GM18502 (cell line): ENCODE results near the gene RAB26.
"Not testable (repeated sequence)": the region's sequence is repeated elsewhere in the genome, so short reads cannot be mapped to it uniquely, and the experiment has no call there.

ENCODE experiments used
- ATAC-seq: cut with Tn5 transposase; IDR thresholded peaks from one replicate; pipeline ENCODE4 v1.9.1; 2021; ENCODE audit warnings: mild to moderate bottlenecking; ENCODE audit not compliant: unreplicated experiment, poor library complexity

RAB26 gene

GRCh38 chr16:2115591-2115973 lies 32.8 kb upstream of the RAB26 start:
- no peak for ATAC-seq

- not testable (repeated sequence) for ATAC-seq
Observed at GRCh38 chr16:2116428-2116827, 32.0 kb upstream of the RAB26 start.

- ATAC-seq: not testable (repeated sequence)
Observed at GRCh38 chr16:2117341-2117740, 31.1 kb upstream of the RAB26 start.

DNA sequence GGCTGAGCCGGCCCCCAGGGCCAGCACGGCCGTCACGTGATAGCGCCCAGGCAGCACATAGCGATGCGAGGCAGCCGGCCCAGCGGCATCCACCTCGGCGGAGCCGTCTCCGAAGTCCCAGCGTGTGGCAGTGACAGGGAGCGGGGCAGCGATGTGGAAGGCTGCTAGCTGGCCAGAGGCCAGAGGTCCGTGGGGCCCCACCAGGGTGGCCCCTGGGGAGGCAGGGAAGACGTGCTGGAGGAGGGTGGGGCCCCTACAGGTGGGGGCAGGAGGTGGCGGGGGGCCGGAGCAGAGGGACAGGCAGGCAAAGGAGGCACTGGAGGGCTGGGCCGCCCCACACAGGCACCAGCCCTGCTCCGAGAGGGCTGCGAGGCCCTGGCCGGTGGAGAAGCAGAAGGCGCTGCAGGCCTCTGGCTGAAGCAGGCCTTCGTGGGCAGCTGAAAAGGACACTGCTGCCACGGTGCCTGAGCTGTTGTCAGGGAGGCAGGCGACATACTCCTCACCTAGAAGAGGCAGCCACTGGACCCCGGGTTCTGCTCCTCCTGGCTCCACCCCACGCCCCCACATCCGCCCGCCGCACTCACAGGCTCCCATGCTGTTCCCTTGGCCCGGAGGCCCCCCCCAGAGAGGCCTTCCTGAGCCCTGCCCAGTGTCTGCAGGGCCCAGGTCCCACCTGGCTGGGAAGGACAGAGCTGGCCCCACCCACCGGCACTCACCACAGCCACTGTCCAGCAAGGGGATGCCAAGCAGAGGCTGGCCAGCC lies 30.3 kb upstream of the RAB26 start:
- ATAC-seq: not testable (repeated sequence)

DNA sequence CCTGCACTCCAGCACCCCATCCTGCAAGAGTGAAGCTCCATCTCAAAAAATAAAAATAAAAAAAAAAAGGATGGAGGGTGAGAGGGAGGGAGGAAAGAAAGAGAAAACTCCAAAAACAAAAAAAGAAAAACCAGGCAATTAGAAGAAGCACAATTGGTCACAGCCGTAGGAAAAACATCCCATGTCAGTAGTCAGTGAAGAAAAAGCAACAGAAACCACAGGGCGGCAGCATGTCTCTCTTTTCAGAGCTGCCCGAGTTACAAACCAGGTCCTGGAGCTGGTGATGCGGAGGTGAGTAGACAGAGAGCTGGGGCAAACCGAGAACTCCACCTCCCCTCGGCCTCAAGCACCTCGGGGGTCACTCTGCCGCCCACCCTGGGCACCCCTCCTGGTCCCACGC lies 27.1 kb upstream of the RAB26 start:
- ATAC-seq: not testable (repeated sequence)

DNA sequence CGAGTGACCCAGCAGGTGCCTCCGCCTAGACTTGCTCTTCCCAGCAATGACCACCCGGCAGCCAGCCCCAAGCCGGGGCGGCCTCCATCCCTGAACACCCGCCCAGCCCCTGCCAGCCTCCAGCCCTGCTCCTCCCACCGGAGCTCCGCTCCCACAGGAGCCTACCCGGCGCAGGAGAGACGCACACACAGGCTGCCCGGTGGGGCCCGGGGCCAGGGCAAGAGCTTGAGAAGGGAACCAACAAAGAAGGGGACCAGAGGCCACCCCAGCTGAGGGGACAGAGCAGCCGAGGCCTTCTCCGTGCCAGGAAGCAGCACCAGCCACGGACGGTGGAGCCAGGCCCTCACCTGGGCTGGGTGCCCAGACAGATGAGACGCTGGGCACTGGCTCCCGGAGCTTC lies 26.6 kb upstream of the RAB26 start:
- no peak for ATAC-seq

GRCh38 chr16:2122429-2122828 lies 26.0 kb upstream of the RAB26 start:
- no peak for ATAC-seq

DNA sequence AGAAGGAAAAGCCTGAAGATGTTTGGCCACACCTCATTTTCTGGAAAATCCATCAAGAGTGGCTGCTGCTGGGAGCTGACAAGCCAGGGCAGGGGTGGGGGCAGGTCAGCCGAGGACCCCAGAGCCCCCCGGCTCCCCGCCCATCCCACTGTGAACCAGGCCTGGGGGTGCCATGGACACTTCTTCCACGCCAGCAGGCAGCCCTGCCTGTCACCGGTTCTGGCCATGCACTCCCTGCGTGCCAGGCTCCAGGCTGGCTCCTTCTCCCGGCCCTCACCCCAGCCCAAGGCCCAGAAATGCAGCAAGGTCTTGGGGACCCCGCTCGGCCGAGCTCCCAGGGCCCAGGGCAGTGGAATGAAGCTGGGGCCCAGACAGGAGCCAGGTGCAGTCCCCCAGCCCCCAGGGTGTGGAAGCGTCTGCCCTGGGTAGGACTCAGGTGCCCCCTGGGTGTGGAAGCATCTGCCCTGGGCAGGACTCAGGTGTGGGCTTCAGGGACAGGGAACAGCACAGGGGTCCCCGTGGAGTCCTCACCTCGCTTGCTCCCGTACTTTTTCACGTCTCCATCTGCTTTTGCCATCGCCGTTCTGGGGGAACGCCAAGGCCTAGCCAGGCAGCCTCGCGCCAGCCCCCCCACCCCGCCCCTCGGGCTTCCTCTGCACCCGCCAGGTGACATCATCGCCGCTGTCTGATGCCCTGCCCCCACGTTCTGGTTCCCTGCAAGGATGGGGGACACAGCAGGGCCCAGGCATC lies 25.3 kb upstream of the RAB26 start:
- ATAC-seq: not testable (repeated sequence)

GRCh38 chr16:2123706-2124376 lies 24.6 kb upstream of the RAB26 start:
- ATAC-seq: not testable (repeated sequence)

DNA sequence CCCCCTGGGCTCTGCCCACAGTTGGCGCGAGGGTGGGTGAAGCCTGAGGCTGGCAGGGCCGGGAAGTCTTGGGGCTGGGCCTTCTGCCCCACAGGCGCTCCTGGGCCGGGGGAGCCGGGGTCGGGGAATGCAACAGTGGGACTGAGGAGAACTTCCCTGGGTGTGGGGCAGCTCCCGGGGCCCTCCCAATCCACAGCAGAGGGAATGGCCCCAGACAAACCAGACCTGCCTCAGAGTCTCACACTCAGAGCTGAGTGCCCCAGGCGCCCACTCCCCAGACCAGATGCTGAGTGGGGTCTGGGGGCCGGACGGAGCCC lies 24.1 kb upstream of the RAB26 start:
- ATAC-seq: not testable (repeated sequence)

GRCh38 chr16:2124694-2125444 lies 23.6 kb upstream of the RAB26 start:
- not testable (repeated sequence) for ATAC-seq

- ATAC-seq: not testable (repeated sequence)
Observed at GRCh38 chr16:2125609-2126008, 22.8 kb upstream of the RAB26 start.

DNA sequence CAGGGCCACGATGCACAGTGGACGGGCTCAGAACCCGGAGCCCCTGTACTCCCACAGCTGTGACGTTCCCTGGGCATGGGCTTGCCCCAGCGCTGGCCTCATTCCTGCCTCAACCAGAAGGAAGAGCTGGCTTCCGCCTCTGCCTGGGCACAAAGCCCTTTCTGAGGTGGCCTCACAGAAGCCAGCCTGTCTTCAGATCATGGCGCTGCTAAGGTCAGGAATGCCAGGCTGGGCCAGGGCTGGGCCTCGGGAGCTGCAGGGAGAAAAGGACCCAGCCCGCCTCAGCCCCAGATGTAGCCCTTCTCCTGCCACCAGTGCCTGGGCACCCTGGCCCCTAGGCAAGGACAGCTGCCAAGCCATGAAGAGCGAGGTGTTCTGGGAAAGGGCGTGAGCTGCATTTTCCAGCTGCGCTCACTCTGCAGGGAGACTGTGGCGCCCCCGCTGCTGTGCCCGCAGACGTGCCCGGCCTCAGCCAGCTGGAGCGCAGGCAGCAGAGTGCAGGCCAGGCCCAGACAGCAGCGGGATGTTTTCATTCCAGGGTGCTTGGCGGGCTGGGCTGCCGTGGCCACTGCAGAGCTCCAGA lies 22.2 kb upstream of the RAB26 start:
- not testable (repeated sequence) for ATAC-seq

- ATAC-seq: not testable (repeated sequence)
Observed at GRCh38 chr16:2126928-2127556, 21.4 kb upstream of the RAB26 start.

DNA sequence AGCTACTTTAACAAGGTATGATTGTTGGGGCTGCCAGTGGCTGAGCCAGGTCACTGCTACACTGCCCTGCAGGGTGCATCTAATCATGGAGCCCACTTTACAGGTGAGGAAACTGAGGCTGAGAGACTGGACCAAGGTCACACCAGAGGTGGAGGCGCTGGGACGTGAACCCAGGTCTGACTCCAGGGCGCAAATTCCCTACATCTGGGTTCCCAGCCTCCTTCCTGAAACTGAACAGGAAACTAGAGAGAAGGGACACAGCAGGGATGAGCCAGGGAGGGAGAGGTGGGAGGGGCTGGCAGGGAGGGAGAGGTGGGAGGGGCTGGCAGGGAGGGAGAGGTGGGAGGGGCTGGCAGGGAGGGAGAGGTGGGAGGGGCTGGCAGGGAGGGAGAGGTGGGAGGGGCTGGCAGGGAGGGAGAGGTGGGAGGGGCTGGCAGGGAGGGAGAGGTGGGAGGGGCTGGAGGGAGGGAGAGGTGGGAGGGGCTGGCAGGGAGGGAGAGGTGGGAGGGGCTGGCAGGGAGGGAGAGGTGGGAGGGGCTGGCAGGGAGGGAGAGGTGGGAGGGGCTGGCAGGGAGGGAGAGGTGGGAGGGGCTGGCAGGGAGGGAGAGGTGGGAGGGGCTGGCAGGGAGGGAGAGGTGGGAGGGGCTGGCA lies 20.7 kb upstream of the RAB26 start:
- ATAC-seq: not testable (repeated sequence)

- ATAC-seq: not testable (repeated sequence)
Observed at GRCh38 chr16:2129251-2129650, 19.2 kb upstream of the RAB26 start.

GRCh38 chr16:2129890-2130447 lies 18.5 kb upstream of the RAB26 start:
- not testable (repeated sequence) for ATAC-seq

- ATAC-seq: not testable (repeated sequence)
Observed at GRCh38 chr16:2133797-2134196, 14.6 kb upstream of the RAB26 start.

DNA sequence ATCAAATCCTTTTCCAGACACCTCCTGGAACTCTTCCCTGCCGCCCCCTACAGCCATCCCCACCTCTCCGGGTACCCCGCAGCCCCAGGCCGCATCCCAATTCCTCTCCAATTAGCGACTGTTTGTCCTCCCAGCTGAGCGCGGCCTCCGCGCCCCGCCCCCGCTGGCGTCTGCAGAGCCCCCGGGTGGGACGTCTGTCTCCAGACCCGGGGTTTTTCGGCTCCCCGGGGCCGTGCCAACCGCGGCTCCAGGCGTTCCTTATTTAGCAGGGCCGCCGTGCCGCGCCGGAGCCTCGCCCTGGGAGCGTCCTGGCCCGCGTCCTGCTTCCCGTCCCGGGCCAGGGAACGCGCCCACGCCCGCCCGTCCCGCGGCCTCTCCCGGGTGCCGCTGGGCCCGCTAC lies 13.4 kb upstream of the RAB26 start:
- not testable (repeated sequence) for ATAC-seq
